Measurements from ENCODE around the gene CYS1.

DNA sequence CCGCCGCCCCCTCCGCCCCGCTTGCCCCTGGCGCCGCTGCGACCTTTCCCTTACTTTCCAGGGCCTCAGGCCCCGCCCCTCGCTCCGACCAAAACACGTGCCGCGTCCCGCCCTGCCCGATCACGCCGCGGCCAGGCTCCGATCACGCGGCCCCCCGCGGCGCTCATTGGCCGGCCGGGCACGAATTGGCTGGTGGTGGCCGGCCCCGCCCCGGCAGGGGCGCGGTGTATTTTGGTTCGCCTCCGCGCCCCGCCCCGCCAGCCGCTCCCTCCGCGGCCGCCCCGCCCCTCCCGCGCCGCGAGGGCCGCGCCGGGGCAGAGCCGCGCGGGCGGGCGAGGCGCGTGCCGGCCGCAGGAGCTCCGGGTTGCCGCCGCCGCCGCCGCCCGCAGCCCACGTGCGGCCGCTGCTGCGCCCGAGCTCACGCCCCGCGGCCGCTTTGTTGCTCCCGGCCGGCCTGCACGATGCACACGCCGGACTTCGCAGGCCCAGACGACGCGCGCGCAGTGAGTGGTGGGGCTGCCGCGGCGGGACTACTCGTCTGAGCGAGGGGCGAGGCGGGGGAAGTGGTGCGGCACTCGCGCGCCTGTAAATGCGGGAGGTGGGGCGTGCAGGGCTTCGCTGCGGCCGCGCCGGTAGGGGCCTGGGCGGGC lies 36.8 kb downstream of the CYS1 start, which contains the start of gene KLF11:
- TF ChIP-seq, protein P1, sequence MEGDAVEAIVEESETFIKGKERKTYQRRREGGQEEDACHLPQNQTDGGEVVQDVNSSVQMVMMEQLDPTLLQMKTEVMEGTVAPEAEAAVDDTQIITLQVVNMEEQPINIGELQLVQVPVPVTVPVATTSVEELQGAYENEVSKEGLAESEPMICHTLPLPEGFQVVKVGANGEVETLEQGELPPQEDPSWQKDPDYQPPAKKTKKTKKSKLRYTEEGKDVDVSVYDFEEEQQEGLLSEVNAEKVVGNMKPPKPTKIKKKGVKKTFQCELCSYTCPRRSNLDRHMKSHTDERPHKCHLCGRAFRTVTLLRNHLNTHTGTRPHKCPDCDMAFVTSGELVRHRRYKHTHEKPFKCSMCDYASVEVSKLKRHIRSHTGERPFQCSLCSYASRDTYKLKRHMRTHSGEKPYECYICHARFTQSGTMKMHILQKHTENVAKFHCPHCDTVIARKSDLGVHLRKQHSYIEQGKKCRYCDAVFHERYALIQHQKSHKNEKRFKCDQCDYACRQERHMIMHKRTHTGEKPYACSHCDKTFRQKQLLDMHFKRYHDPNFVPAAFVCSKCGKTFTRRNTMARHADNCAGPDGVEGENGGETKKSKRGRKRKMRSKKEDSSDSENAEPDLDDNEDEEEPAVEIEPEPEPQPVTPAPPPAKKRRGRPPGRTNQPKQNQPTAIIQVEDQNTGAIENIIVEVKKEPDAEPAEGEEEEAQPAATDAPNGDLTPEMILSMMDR (IDR thresholded peaks at IDR 0.05), result no peak
- TF ChIP-seq MAZ (IDR thresholded peaks at IDR 0.05; ENCODE audit: borderline replicate concordance, low read depth, low read length), result no peak
- no peak for TF ChIP-seq SMC3 (IDR thresholded peaks at IDR 0.05)
- 0 out of 5 replicates have a peak, but pooled peaks of 1 of the 2 experiments have one; percentile 14 for TF ChIP-seq JUN (IDR thresholded peaks at IDR 0.05)
- TF ChIP-seq EHF (CRISPR knock-in tag; IDR thresholded peaks at IDR 0.05), result no peak
- peak; percentile 18; the same call in 1 of the 2 replicates for TF ChIP-seq KDM1A (IDR thresholded peaks at IDR 0.05; ENCODE audit: low read depth)
- no peak for TF ChIP-seq POLR2A (IDR thresholded peaks at IDR 0.05; ENCODE audit: low read length)
- no peak for TF ChIP-seq HDAC2 (IDR thresholded peaks at IDR 0.05)
